Measurements from ENCODE around the gene CHST13. TPM values are rescaled to one million over a fixed set of nuclear protein-coding genes. Genes with fewer than 3 reads are reported as not detected.

Gene CHST13
- polyA plus RNA-seq, 3 donors = 16.6 to 41.8 (median 39.2) TPM

DNA sequence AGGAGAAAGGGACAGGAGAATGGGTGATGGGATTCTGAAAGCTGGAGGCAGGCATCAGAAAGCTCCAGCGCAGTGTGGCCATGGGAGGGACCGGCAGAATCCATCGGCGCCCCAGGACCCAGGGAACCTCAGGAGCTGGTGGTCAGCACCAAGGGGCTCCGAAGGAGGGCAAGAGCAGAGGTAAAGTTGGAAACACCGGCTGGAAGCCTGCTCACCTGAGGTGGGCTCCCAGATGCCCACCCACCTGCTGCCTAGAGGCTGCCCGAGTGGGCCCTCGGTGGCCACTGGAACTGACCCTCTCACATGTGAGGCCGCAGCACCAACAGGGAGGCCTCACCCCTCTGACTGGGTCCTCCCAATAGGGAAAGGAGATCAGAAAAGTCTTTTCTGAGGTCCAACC is 38.0 kb upstream of the CHST13 start:
- WGBS (ENCODE audit: insufficient coverage) = 100% methylated on average over 9 of the region's 9 CpGs
- Histone ChIP-seq H4K20me1 (ENCODE audit: insufficient read depth, low read length) (no peaks in the 10 kb centered on the region), H3K9ac (ENCODE audit: insufficient read depth, low read length, poor library complexity, severe bottlenecking) (no peak overlapping the region), H3K4me1 (ENCODE audit: control insufficient read depth in 1 of 2, insufficient read depth in 2 of 2, low read length in 2 of 2) (peaks cover 7 to 9% of the 10 kb centered on the region in 2 donors), H3K27ac (ENCODE audit: low read depth in 1 of 2, low read length in 2 of 2) (no peak overlapping the region), H3K27me3 (ENCODE audit: control insufficient read depth in 2 of 2, insufficient read depth in 2 of 2, low read length in 2 of 2) (no peaks in the 10 kb centered on the region), H3K4me2 (replicated peaks; ENCODE audit: extremely low read depth, low read length, poor library complexity, severe bottlenecking) (no peak overlapping the region), H3K79me2 (ENCODE audit: insufficient read depth, low read length) (no peaks in the 10 kb centered on the region), H2AFZ (ENCODE audit: insufficient read depth, low read depth, low read length, poor library complexity, severe bottlenecking) (no peak overlapping the region), H3K4me3 (replicated peaks in 1 of 3; ENCODE audit: low read depth in 2 of 3, low read length in 3 of 3) (no peak overlapping the region), H3K36me3 (replicated peaks in 1 of 2; ENCODE audit: control insufficient read depth in 1 of 2, insufficient read depth in 2 of 2, low read length in 2 of 2) (no peaks in the 10 kb centered on the region), H3K9me3 (replicated peaks in 1 of 2; ENCODE audit: control insufficient read depth in 1 of 2, insufficient read depth in 1 of 2, low read length in 2 of 2) (no peaks in the 10 kb centered on the region)
- H3K9me3 Mint-ChIP-seq = peaks cover 0 to 2% (median 0%) of the 10 kb centered on the region in 7 donors
- H3K27me3 Mint-ChIP-seq (ENCODE audit: low read depth in 3 of 3) = peaks cover 3 to 6% (median 4%) of the 10 kb centered on the region in 3 donors
- no peak for DNase-seq
- no peak overlapping the region for H3K4me3 Mint-ChIP-seq
- intact Hi-C loops (cut with micrococcal nuclease) = no loop called here
- H3K27ac Mint-ChIP-seq = no peak overlapping the region
- TF ChIP-seq, protein P1, sequence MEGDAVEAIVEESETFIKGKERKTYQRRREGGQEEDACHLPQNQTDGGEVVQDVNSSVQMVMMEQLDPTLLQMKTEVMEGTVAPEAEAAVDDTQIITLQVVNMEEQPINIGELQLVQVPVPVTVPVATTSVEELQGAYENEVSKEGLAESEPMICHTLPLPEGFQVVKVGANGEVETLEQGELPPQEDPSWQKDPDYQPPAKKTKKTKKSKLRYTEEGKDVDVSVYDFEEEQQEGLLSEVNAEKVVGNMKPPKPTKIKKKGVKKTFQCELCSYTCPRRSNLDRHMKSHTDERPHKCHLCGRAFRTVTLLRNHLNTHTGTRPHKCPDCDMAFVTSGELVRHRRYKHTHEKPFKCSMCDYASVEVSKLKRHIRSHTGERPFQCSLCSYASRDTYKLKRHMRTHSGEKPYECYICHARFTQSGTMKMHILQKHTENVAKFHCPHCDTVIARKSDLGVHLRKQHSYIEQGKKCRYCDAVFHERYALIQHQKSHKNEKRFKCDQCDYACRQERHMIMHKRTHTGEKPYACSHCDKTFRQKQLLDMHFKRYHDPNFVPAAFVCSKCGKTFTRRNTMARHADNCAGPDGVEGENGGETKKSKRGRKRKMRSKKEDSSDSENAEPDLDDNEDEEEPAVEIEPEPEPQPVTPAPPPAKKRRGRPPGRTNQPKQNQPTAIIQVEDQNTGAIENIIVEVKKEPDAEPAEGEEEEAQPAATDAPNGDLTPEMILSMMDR (IDR thresholded peaks at IDR 0.05) = no peak
- H3K4me1 Mint-ChIP-seq = peaks cover 11% of the 10 kb centered on the region
- H3K36me3 Mint-ChIP-seq = no peaks in the 10 kb centered on the region

DNA sequence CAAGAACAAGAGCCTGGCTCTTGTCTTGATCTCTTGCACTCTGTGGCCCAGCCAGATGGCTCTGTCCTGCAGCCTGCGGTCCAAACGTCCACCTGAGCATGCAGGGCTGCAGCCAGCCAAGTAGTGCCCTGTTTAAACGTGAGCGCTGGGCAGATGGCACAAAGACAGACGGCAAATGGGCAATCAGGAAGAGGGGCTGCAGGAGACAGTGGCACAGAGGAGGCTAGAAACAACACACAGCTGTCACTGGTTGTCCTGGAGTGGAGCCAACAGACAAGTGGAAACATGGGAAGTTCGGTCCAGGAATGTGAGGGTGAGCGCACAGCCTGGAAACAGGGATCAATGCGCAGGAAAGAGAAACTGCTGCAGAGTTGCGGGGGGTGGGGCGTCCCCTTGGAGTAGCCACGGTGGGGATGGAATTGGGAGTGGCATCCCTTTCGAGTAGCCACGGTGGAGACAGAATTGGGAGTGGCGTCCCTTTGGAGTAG is 37.6 kb upstream of the CHST13 start:
- Mint-ChIP-seq H3K4me3 (no peak overlapping the region), H3K9me3 (peaks cover 0 to 2% (median 0%) of the 10 kb centered on the region in 7 donors), H3K4me1 (peaks cover 16% of the 10 kb centered on the region), H3K27ac (no peak overlapping the region), H3K27me3 (ENCODE audit: low read depth in 3 of 3) (peaks cover 3 to 7% (median 4%) of the 10 kb centered on the region in 3 donors), H3K36me3 (no peaks in the 10 kb centered on the region)
- Histone ChIP-seq H3K4me3 (replicated peaks in 1 of 3; ENCODE audit: low read depth in 2 of 3, low read length in 3 of 3) (no peak overlapping the region), H3K36me3 (replicated peaks in 1 of 2; ENCODE audit: control insufficient read depth in 1 of 2, insufficient read depth in 2 of 2, low read length in 2 of 2) (no peaks in the 10 kb centered on the region), H3K4me1 (ENCODE audit: control insufficient read depth in 1 of 2, insufficient read depth in 2 of 2, low read length in 2 of 2) (peaks cover 11 to 14% of the 10 kb centered on the region in 2 donors), H2AFZ (ENCODE audit: insufficient read depth, low read depth, low read length, poor library complexity, severe bottlenecking) (no peak overlapping the region), H3K4me2 (replicated peaks; ENCODE audit: extremely low read depth, low read length, poor library complexity, severe bottlenecking) (no peak overlapping the region), H4K20me1 (ENCODE audit: insufficient read depth, low read length) (no peaks in the 10 kb centered on the region), H3K27ac (ENCODE audit: low read depth in 1 of 2, low read length in 2 of 2) (no peak overlapping the region), H3K79me2 (ENCODE audit: insufficient read depth, low read length) (no peaks in the 10 kb centered on the region), H3K9ac (ENCODE audit: insufficient read depth, low read length, poor library complexity, severe bottlenecking) (no peak overlapping the region), H3K27me3 (ENCODE audit: control insufficient read depth in 2 of 2, insufficient read depth in 2 of 2, low read length in 2 of 2) (no peaks in the 10 kb centered on the region), H3K9me3 (replicated peaks in 1 of 2; ENCODE audit: control insufficient read depth in 1 of 2, insufficient read depth in 1 of 2, low read length in 2 of 2) (no peaks in the 10 kb centered on the region)
- 96% methylated on average over 13 of the region's 14 CpGs for WGBS (ENCODE audit: insufficient coverage)
- TF ChIP-seq, protein P1 (IDR thresholded peaks at IDR 0.05) = no peak
- intact Hi-C loops (cut with micrococcal nuclease) = no loop called here
- DNase-seq = no peak

All from CD14-positive monocyte (primary cell).